Activated CD4-positive, alpha-beta memory T cell treated with anti-CD3 and anti-CD28 coated beads for 36 hours (primary cell): ENCODE data around the gene KLRF1. TPM values are rescaled to one million over a fixed set of nuclear protein-coding genes. Genes with fewer than 3 reads are reported as not detected.

Source experiments
- total RNA-seq, 2 experiments: library from RNA; stranded (reverse); gene quantifications; one replicate each; pipeline ENCODE4 v1.2.3, GENCODE V29; 2021

The KLRF1 gene
- total RNA-seq, 2 experiments from 2014 or later: not detected

Other genes with a start within 250 kb of the KLRF1 start
- 1 to 10 TPM; 3.6 to 4.9 TPM for gene KLRB1, start 219.6 kb upstream of the KLRF1 start, total RNA-seq
- gene CLEC2D, start 157.8 kb upstream of the KLRF1 start, total RNA-seq: 100 to 1,000 TPM; 191 to 199 TPM
- 1 to 10 TPM; 6.5 to 7.4 TPM for gene CLECL1, start 94.4 kb upstream of the KLRF1 start, total RNA-seq
- 100 to 1,000 TPM; 118 to 120 TPM for gene CD69, start 66.6 kb upstream of the KLRF1 start, total RNA-seq
- gene CLEC2B, start 41.9 kb downstream of the KLRF1 start, total RNA-seq: 10 to 100 TPM; 12.6 to 13.7 TPM
- gene KLRF2, start 54.0 kb downstream of the KLRF1 start, total RNA-seq: not detected
- not detected for gene CLEC2A, start 104.9 kb downstream of the KLRF1 start, total RNA-seq
- not detected for gene CLEC12A, start 143.9 kb downstream of the KLRF1 start, total RNA-seq
- not detected for gene CLEC1B, start 171.6 kb downstream of the KLRF1 start, total RNA-seq
- gene CLEC12B, start 183.1 kb downstream of the KLRF1 start, total RNA-seq: not detected
- gene CLEC9A, start 203.2 kb downstream of the KLRF1 start, total RNA-seq: not detected